NCI-H526 (cell line): ENCODE data around the gene TMEM163.
"Not testable (repeated sequence)": the region's sequence is repeated elsewhere in the genome, so short reads cannot be mapped to it uniquely, and the experiment has no call there.

Source experiments
- DNase-seq, 2 experiments: peaks; one replicate each; lab custom pipeline; 2025; lab: John Stamatoyannopoulos, UW

TMEM163 gene

GRCh38 chr2:134576478-134576877 lies 142.3 kb downstream of the TMEM163 start:
- no peak for DNase-seq

GRCh38 chr2:134575888-134576287 lies 142.9 kb downstream of the TMEM163 start:
- no peak for DNase-seq

- no peak for DNase-seq
Measured at GRCh38 chr2:134574611-134575330, 144.0 kb downstream of the TMEM163 start.

GRCh38 chr2:134573724-134574123 lies 145.1 kb downstream of the TMEM163 start:
- DNase-seq = no peak

GRCh38 chr2:134573085-134573370 lies 145.8 kb downstream of the TMEM163 start:
- no peak for DNase-seq

- DNase-seq = no peak
Measured at GRCh38 chr2:134572314-134573084, 146.3 kb downstream of the TMEM163 start.

GRCh38 chr2:134570676-134571075 lies 148.1 kb downstream of the TMEM163 start:
- peak in 1 of 2 experiments; percentile 6 for DNase-seq

- no peak for DNase-seq
Measured at GRCh38 chr2:134568413-134568812, 150.4 kb downstream of the TMEM163 start.

GRCh38 chr2:134567666-134568065 lies 151.1 kb downstream of the TMEM163 start:
- DNase-seq = no peak

- DNase-seq = not testable (repeated sequence)
Measured at GRCh38 chr2:134564955-134565354, 153.8 kb downstream of the TMEM163 start.

GRCh38 chr2:134564549-134564948 lies 154.3 kb downstream of the TMEM163 start:
- DNase-seq = no peak

- DNase-seq = no peak
Measured at GRCh38 chr2:134558208-134558830, 160.5 kb downstream of the TMEM163 start.

GRCh38 chr2:134555411-134555810 lies 163.4 kb downstream of the TMEM163 start:
- no peak for DNase-seq

- no peak for DNase-seq
Measured at GRCh38 chr2:134553657-134554056, 165.1 kb downstream of the TMEM163 start.

- DNase-seq = no peak
Measured at GRCh38 chr2:134550566-134551164, 168.1 kb downstream of the TMEM163 start.

GRCh38 chr2:134549104-134549503 lies 169.7 kb downstream of the TMEM163 start:
- no peak for DNase-seq

- DNase-seq = no peak
Measured at GRCh38 chr2:134540990-134541389, 177.8 kb downstream of the TMEM163 start.

- DNase-seq = no peak
Measured at GRCh38 chr2:134539981-134540380, 178.8 kb downstream of the TMEM163 start.

- no peak for DNase-seq
Measured at GRCh38 chr2:134537702-134538101, 181.1 kb downstream of the TMEM163 start.

- no peak for DNase-seq
Measured at GRCh38 chr2:134537121-134537520, 181.7 kb downstream of the TMEM163 start.

GRCh38 chr2:134536296-134536695 lies 182.5 kb downstream of the TMEM163 start:
- no peak for DNase-seq

- DNase-seq = peak in 1 of 2 experiments; percentile 20
Measured at GRCh38 chr2:134532537-134532936, 186.3 kb downstream of the TMEM163 start.

- DNase-seq = no peak
Measured at GRCh38 chr2:134527381-134527780, 191.4 kb downstream of the TMEM163 start.
